ENCODE data around the gene TRIM8.

- TF ChIP-seq CTCF (IDR thresholded peaks at IDR 0.05) (no peak), ZFX (IDR thresholded peaks at IDR 0.05; ENCODE audit: borderline replicate concordance) (no peak)
Measured at GRCh38 chr10:102620591-102621442, 23.5 kb upstream of the TRIM8 start.
